Pons (tissue), 1 donor: Measurements from ENCODE around the gene PTPRD.
A peak's percentile ranks its signal among the peaks of the same experiment; 100 is the strongest.

Experiments used
- DNase-seq: peaks from one replicate; pipeline ENCODE4 v3.0.0-alpha.2; 2016; ENCODE audit warnings: low spot score

Gene PTPRD

GRCh38 chr9:8640761-8641160 is 1972.0 kb downstream of the PTPRD start:
- DNase-seq = no peak

DNA sequence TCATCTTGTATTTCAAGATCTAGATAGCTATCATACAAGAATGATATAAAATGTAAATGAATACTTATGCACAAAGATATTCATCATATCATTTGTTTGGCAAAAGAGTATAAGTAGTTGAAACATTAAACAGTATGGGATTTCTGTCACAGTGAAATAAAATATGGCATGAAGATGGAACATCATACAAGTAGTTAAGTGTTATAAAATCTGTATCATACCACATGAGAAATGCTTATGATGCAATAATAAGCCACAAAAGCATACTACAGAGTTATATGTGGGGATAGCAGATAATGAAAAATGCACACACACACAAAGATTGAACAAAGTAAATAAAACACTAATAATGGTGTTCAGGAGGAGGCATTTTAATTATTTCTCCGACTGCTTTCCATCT is 1975.2 kb downstream of the PTPRD start:
- no peak for DNase-seq

- no peak for DNase-seq
Measured at GRCh38 chr9:8633784-8634183, 1979.0 kb downstream of the PTPRD start.

DNA sequence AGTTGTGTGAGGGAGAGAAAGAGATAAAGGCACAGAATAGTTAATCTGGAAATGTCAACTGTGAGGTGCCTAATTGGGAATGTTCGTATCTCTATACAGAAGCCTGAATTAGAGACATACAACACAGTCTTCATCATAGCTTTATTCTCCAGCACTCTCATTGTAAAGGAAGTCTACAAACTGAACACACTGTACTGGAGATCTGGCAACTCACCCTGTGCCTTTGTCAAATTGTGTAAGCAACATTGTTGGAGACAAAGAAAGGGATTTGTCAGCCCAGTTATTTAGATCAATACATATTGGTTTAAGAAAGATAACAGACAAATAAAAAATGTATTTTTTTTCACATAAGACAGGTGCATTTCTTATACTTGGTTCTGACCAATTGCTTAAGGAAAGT is 1980.3 kb downstream of the PTPRD start:
- DNase-seq = peak; percentile 61

DNA sequence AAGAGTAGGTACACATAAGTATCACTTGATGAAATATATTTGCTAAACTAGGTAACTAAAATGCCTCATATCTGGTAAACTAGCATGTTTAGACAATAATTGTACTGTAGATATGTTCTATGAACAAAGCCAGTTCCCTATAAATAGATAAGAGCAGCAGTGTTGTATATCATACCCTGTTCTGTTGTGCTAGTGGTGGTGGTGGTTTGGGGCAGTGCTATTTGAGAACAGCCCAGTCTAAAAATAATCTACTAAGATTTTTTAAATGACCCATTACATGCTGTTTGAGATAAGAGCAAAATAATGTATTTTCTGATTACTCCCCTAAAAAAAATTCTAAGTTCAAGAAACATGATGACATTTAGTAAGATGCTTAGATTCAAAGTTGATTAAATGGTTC is 1984.0 kb downstream of the PTPRD start:
- DNase-seq = no peak

DNA sequence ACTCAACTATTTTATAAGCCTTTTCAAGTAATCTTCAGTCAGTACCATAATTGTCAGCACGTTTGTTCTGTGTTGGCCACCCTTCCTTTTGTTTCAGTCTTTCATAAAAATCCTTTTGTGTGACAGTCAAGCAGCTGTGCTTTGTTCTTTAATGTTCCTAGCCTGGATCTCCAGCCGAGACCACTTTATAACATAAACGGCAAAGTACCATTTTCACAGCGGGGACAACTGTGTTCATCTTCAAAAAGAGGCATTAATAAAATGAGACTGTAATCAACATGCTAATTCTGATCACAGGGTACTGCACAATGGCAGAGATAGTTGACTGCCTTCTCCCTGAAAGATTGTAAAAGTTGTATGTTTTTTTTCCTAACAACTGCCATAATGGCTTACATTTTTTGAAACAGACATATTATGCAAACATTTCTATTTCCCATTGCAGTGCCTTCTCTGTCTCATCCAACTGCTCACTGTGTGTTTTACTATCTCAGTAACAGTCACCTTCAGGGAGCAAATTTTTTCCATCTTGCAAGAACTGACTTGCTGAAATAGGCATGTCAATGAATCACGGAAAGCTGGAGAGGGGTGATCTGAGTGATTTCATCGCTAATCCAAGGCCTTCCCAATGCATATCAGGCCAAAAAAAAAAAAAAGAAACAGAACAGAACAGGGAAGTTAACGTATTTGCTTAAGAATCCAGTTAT is 1984.7 kb downstream of the PTPRD start:
- DNase-seq = peak; percentile 72

- no peak for DNase-seq
Measured at GRCh38 chr9:8622871-8623270, 1989.9 kb downstream of the PTPRD start.

DNA sequence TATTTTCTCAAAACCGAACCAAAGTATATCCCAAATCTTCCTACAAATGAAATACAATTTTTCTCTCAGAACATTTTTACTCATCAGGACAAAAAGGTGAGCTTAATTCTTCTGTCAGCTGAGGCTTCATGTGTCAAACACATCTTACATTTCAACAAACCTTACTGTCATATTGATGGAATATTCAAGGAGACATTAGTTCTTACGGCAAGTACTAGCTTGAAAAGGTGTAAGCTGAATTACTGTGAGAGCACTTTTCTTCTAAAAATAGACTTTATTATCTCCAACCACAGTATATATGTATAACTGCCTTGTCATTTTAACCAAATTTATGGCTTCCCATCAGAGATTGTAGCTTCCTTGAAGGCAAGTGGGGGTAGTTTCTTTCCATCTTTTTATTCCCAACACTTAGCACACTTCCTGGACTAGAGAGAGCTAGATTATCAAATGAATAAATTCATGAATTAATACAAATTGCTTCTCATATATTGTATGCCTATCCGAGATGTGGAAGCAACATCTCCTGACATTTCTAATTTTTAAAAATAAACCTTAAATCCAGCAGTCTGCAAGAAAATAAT is 1990.5 kb downstream of the PTPRD start:
- no peak for DNase-seq

DNA sequence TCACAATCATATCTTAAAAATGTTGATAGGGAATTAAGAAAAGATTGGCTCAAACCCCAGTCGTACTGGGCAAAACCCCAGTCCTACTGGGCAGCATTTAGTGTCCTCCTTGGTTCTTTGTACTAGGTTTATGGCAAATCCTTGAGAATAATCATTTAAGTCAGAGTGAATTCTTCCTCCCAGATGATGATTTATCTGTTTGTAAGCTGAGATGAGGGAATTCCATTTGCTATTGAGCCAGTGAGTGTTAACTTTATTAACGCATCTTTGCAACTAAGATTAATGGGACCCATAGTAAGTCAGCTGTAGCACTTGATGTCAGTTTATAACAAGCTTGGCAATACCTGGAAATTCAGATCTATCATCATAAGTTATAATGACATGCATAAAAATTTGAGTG is 1991.4 kb downstream of the PTPRD start:
- no peak for DNase-seq

DNA sequence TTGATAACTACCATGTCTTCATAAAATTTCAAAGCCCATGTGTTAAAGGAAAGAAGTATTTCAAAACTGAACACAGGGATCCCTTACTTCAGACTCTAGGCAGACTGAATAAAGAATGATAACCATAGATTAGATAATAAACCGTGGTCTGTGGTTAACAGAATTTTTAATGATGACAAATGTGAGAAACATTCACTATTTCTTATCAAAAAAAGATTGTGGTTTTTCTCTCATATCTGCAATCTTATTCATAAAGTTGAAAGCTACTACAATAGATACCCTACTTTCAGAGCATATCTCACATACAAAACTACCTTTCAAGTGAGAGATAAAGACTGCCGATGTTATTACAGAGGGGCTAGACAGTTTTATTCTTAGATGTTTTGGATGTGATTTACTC is 1996.4 kb downstream of the PTPRD start:
- no peak for DNase-seq

- DNase-seq = no peak
Measured at GRCh38 chr9:8614926-8615440, 1997.8 kb downstream of the PTPRD start.

GRCh38 chr9:8613346-8613825 is 1999.4 kb downstream of the PTPRD start:
- DNase-seq = no peak

DNA sequence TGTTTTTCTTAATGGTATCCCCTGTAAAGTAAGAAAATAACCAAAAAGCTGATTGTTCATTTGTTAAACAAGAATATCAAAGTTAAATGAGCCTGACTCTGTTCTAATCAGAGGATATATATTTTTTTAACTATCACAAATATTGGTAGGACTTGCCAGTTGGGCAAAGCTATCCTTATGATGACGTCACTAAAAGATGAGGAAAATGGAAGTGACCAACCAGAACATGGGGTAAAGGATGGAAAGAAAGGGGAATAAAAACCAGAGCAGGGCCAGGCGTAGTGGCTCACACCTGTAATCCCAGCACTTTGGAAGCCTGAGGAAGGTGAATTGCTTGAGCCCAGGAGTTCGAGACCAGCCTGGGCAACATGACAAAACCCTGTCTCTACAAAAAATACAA is 2001.6 kb downstream of the PTPRD start:
- no peak for DNase-seq

GRCh38 chr9:8610256-8610655 is 2002.5 kb downstream of the PTPRD start:
- DNase-seq = no peak

DNA sequence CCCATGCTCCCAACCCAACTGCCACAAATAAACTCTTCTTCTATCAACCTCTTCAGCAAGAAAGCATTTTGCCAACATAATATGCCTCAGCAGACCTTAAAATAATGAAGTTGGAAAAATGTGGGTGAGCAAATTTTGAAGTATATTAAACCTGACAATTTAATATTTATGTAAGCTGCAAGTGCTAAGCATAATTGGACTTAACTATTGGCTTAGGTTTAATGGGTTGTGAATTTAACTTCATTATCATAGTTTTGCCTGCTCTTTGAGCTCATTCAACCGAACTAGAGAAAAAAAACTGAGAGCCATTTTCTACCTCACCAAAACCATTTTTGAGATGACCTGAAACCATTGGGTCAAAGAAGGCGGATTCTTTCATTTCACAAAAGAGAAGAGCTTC is 2007.7 kb downstream of the PTPRD start:
- DNase-seq = no peak

- no peak for DNase-seq
Measured at GRCh38 chr9:8604201-8604600, 2008.6 kb downstream of the PTPRD start.

GRCh38 chr9:8600914-8601680 is 2011.7 kb downstream of the PTPRD start:
- peak; percentile 86 for DNase-seq

- DNase-seq = no peak
Measured at GRCh38 chr9:8599937-8600336, 2012.9 kb downstream of the PTPRD start.

GRCh38 chr9:8589476-8589875 is 2023.3 kb downstream of the PTPRD start:
- no peak for DNase-seq

GRCh38 chr9:8585036-8585435 is 2027.8 kb downstream of the PTPRD start:
- DNase-seq = no peak

- no peak for DNase-seq
Measured at GRCh38 chr9:8579661-8580060, 2033.1 kb downstream of the PTPRD start.

DNA sequence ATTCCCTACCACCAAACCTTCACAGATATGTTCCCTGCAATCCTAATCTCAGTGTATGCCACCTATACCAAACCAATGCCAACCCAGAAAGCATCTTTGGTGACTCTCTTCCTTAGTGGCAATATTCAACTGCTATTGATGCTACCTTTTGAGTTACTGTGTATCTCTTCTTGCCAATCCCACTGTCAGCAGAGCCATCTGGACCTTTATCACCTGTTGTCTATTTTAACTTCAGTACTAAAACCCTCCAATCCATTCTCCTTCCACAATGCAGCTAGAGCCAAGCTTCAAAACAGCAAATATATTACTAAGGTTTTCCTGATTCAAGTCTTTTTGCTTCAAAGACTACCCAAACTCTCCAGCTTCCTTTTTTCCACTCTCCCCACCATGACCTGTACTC is 2036.1 kb downstream of the PTPRD start:
- DNase-seq = no peak

DNA sequence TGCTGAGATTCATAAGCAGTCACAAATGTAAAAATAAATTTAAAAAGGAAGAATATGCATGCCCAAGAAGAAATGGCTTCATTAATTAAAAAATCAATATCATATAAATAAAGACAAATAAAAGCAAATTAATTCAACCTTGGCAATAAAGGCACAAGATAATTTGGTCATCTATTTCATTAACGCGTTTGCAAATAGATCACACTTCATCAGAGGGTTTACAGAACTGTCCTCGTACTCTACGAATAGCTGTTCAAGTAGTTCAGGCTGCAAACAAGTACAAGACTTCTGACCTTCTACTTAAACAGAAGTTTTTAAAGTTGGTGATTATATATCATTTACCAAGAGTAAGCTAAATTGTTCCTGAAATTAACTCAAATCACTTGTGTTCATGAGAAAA is 2038.0 kb downstream of the PTPRD start:
- DNase-seq = no peak
